SK-N-MC (cell line): ENCODE results near the gene XPO6.

Source experiments
- DNase-seq: peaks from one replicate; pipeline ENCODE4 v3.0.0-alpha.2; 2011; ENCODE audit warnings: low read depth, low spot score
- H3K27ac ChIP-seq: fragments of 200-600 bp; sonication (generic); 2 replicates; pipeline ENCODE4 v1.5.1; 2016; ENCODE audit warnings: mixed run types
- H3K36me3 ChIP-seq: fragments of 200-600 bp; sonication (generic); 2 replicates; pipeline ENCODE4 v1.6.1; 2017; ENCODE audit warnings: antibody characterized with exemption, low read length, mixed read lengths; ENCODE audit not compliant: insufficient read depth
- H3K4me3 ChIP-seq: fragments of 200-600 bp; sonication (generic); 2 replicates; pipeline ENCODE4 v1.5.1; 2016
- H3K9ac ChIP-seq: fragments of 200-600 bp; sonication (generic); 2 replicates; pipeline ENCODE4 v1.8.0; 2017; ENCODE audit warnings: mixed run types, mixed read lengths; ENCODE audit not compliant: insufficient read length
- H3K9me3 ChIP-seq: fragments of 200-600 bp; sonication (generic); 2 replicates; pipeline ENCODE4 v1.6.1; 2017; ENCODE audit warnings: low read depth, mild to moderate bottlenecking, antibody characterized with exemption, low read length, moderate library complexity, mixed read lengths
- EZH2 ChIP-seq: fragments of 200-600 bp; sonication (generic); IDR thresholded peaks from one replicate; pipeline ENCODE4 v1.6.1; 2017; ENCODE audit warnings: antibody characterized with exemption
- FOXP2 ChIP-seq: optimal IDR thresholded peaks from 2 replicates; pipeline ENCODE3; 2011; ENCODE audit warnings: mild to moderate bottlenecking, moderate library complexity; ENCODE audit not compliant: insufficient read depth; ENCODE audit errors: extremely low read length, control extremely low read depth
- POLR2AphosphoS5 ChIP-seq: IDR thresholded peaks from 2 replicates; pipeline ENCODE4 v1.6.1; 2012; ENCODE audit warnings: mild to moderate bottlenecking, low read depth, low read length, borderline replicate concordance

The XPO6 gene

DNA sequence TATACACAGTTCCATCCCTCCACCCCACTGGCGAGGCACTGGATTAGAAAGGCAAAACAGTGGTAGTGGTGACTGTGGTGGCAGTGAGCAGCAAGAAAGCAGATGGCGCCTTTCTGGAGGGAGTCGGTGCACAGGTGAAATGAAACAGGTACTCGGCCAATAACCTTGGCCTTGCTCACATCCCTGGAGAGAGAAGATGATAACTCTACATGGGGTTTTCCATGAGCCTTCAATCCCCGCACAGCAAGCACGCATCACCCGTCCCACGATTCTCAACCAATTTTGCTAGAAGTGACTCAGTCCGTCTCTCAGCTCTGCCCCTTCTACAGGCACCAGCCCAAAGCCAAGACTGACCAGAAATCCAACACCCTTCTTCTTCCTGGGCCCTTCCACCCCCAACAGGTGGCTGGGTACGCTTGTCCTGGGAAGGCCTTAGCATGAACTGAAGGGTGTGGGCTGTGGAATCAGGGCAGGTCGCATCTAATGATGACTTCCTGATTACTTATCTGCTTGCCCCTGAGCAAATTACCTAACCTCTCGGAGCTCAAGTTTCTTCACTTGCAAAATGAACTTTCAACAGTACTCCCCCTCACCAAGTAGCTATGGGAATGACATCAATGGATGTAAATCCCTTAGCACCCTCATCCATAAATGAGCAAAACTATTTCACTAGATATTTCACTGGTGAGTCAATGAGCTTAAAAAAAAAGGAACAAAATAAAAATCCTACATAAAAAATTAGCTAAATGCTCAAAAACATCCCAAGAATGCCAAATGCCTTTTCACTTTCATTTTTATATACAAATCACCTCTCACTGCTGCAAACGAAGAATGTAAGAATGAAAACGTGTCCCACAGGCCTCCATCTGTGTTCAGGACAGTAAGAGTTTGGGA is 18.0 kb downstream of the XPO6 start:
- peak overlapping the region; percentile 78 for H3K27ac ChIP-seq
- no peak for TF ChIP-seq FOXP2
- no peak for TF ChIP-seq POLR2AphosphoS5
- TF ChIP-seq EZH2, result no peak
- H3K36me3 ChIP-seq, result peaks cover 17% of the 10 kb centered on the region
- H3K9me3 ChIP-seq, result no peaks in the 10 kb centered on the region
- no peak overlapping the region for H3K9ac ChIP-seq
- DNase-seq, result no peak
- no peak overlapping the region for H3K4me3 ChIP-seq

DNA sequence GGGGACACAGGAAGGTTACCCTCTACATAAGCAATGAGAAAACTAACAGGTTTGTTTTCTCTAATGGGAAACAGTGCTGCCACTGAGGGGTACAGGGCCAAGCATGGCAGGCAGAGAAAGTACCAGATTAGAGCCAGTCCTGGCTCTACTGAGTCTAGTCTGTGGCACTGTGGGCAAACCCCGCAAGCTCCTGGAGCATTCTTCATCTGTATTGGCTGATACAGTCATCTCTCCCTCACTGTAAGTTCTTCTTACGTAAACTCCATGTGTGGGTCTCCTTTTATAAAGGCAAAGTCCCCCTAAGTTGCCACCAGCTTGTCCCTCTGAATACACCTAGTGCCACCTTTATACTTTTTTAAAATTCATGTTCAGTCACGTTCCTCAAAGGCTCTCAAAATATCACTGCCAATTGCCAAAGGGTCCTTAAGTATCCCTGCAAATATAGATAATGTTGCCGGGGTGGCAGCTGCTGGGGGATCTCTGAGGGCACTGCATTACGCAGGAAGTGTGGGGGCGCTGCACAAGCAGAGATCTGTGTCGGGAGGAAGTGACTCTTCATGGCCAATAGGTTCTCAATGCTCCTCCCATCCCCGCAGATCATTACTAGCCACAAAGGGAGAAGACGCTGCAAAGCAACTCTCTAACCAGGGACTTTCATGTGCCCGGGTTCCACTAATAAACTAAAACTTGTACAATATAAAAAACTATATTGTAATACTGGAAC is 18.8 kb downstream of the XPO6 start:
- Histone ChIP-seq H3K4me3 (no peak overlapping the region), H3K36me3 (peaks cover 17% of the 10 kb centered on the region), H3K9me3 (no peaks in the 10 kb centered on the region), H3K9ac (no peak overlapping the region), H3K27ac (no peak overlapping the region)
- no peak for TF ChIP-seq EZH2
- no peak for TF ChIP-seq FOXP2
- no peak for TF ChIP-seq POLR2AphosphoS5
- DNase-seq, result no peak

DNA sequence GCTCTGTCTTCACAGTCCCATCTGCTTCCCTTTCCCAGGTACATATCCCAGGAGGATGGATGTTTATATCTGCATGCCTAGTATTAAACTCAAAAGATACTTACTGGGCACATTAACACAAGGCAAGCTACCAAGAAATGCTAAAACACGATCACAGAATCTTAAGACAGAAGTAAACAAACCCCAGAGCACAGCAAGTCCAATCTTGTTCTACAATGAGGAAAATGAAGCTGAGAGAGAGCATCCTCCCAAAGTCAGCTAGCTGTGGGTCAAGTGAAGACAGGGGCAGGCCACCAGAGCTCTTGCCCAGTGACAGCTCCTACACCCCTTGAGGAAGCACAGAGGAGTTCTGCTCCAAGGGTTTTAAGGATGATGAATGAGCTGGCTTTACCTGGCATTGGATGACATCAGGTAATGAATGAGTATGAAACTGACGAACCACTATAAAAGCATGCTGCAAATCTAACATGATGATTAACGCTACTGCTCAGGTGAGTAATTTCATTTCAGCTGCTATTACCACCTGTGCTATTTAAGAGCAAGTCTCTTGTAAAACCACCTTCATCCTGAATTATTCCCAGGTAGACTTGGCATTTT is 20.3 kb downstream of the XPO6 start:
- Histone ChIP-seq H3K27ac (no peak overlapping the region), H3K36me3 (peaks cover 27% of the 10 kb centered on the region), H3K9ac (no peak overlapping the region)

DNA sequence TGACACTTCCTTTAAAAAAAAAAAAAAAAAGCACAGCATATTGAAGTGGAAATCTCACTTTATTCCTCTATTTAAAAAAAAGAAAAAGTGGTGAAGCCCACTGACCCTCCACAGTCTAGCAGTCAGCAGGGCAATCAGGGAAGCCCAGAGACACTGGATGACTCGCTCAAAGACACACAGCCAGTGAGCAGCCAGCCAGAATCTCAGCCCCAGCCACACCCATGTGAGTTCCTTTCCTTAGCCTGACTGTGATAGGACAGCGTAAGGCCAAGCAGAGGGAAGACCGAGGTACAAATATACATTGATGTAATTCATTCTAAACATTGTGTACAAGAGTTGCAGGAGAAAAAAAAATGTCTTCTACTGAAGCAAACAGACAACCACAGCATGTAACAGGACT is 22.5 kb downstream of the XPO6 start:
- peaks cover 38% of the 10 kb centered on the region for H3K36me3 ChIP-seq
- H3K27ac ChIP-seq, result no peak overlapping the region
- no peak overlapping the region for H3K4me3 ChIP-seq
- TF ChIP-seq EZH2, result no peak
- no peak for TF ChIP-seq FOXP2
- TF ChIP-seq POLR2AphosphoS5, result no peak
- no peak for DNase-seq
- H3K9ac ChIP-seq, result no peak overlapping the region
- H3K9me3 ChIP-seq, result no peaks in the 10 kb centered on the region; the same call in 1 of the 2 replicates

More for the DNA sequence above, 20.3 kb downstream of the XPO6 start:
- Histone ChIP-seq H3K4me3 (no peak overlapping the region), H3K9me3 (no peaks in the 10 kb centered on the region)
- TF ChIP-seq FOXP2 (no peak), EZH2 (no peak), POLR2AphosphoS5 (no peak)
- no peak for DNase-seq

DNA sequence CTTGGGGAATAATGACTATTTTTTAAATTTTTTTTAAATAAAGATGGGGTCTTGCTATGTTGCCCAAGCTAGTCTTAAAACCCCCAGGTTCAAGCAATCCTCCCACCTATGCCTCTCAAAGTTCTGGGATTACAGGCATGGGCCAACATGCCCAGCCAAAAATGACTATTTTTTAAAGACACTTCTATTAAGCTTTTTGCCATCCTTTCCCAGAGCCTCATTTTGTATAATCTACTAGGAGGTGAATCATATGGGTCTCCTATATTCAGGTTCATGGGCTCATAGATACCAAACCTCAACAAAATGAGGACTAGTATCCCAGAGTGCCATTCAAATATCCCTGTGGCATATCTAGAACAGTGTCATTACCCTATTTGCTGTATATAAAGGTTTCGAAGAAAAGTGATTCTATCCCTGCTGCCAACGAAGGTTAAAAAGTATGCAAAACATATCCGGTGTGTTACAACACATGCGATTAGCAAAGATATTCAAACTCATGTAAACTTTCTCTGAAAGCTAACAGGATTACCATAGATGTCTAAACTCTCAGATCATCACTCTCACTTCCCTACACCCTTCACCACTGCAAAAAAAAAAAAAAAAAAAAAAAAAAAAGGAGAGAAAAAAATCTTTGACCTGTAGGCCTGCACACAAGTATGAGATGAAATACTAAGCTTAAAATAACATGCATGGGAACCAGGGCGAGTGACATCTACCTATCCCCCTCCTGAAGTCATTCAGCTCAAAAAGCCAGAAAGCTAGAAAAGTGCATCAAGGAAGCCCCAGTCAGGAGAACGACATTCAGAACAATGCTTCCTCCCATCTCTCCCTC is 23.5 kb downstream of the XPO6 start:
- no peak for TF ChIP-seq FOXP2
- no peak for TF ChIP-seq EZH2
- no peak for TF ChIP-seq POLR2AphosphoS5
- DNase-seq, result no peak
- Histone ChIP-seq H3K27ac (no peak overlapping the region), H3K36me3 (peaks cover 39% of the 10 kb centered on the region), H3K4me3 (no peak overlapping the region), H3K9ac (no peak overlapping the region), H3K9me3 (no peaks in the 10 kb centered on the region; the same call in 1 of the 2 replicates)

DNA sequence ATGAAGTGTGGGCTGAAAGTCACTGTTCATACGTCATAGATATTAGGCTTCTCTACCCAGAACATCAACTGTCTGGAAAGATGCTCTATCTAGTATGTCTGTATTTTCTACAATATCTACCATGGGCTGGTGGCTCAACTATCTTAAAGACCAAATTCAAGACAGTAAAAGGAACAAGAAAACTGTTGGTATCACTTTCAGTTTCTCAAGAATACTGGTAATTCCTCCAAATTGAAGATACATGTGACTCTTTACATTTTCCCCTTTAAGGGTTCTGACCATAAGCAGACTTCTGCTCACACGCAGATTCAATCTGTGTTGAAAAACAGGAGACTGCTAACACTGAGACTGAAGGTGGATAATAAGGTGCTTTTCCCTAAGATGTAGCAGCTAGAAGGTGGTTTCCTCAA is 24.2 kb downstream of the XPO6 start:
- H3K9ac ChIP-seq, result no peak overlapping the region
- H3K27ac ChIP-seq, result no peak overlapping the region
- peaks cover 39% of the 10 kb centered on the region for H3K36me3 ChIP-seq
- DNase-seq, result no peak
- H3K4me3 ChIP-seq, result no peak overlapping the region
- H3K9me3 ChIP-seq, result no peaks in the 10 kb centered on the region; the same call in 1 of the 2 replicates
- TF ChIP-seq EZH2, result no peak
- TF ChIP-seq FOXP2, result no peak
- TF ChIP-seq POLR2AphosphoS5, result no peak

DNA sequence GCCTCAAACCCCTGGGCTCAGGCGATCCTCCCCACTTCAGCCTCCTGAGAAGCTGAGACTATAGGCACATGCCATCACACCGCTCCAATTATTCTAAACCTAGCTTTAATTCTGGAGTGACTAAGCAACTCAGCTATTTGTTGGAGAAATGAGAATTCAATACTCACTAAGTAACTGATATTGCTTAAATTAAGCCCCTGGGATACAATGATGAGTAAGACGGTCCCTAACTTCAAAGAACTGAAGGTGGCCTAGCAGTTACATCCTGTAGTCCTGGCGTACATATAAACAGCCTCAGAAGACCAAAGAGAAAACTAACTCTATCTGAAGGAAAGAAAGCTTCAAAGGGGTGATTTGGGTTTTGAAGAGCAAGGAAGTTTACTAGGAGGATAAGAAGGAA is 25.0 kb downstream of the XPO6 start:
- DNase-seq, result no peak
- peaks cover 39% of the 10 kb centered on the region for H3K36me3 ChIP-seq
- TF ChIP-seq EZH2 (no peak), FOXP2 (no peak), POLR2AphosphoS5 (no peak)
- H3K9me3 ChIP-seq, result no peaks in the 10 kb centered on the region; the same call in 1 of the 2 replicates
- no peak overlapping the region for H3K4me3 ChIP-seq
- H3K9ac ChIP-seq, result no peak overlapping the region
- H3K27ac ChIP-seq, result no peak overlapping the region

DNA sequence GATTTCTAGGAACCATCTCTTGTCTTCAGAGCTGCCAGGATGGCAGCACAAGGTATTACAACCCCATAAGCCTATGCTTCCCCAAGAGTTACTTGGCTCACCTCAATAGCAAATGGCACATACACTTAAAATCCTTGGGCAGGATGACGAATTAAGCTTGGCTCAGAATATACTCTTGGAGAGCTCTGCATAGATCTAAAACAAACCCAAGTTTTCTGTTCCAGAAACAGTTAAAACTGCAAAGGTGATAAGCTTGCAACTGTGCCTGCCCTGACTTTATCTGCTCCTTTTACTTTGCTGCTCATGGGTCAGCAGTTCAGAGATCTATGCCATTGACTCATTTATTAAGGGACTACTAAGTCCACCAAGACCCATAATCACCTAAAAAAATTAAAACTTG is 26.1 kb downstream of the XPO6 start:
- DNase-seq, result no peak
- TF ChIP-seq EZH2 (no peak), POLR2AphosphoS5 (no peak), FOXP2 (no peak)
- H3K9me3 ChIP-seq, result no peaks in the 10 kb centered on the region; the same call in 1 of the 2 replicates
- no peak overlapping the region for H3K9ac ChIP-seq
- no peak overlapping the region for H3K27ac ChIP-seq
- no peak overlapping the region for H3K4me3 ChIP-seq
- H3K36me3 ChIP-seq, result peaks cover 40% of the 10 kb centered on the region
